T-helper 1 cell treated with Interleukin-12 subunit alpha and Interleukin-12 subunit beta and Interleukin-4 antibody, amounts not matched to agents 30 μg/mL and 1 μg/mL, for 36 hours (primary cell): ENCODE measurements around the gene VPS26A.

Source experiments
- H3K27ac Mint-ChIP-seq: one replicate; pipeline ENCODE4 v1.8.0; 2021; ENCODE audit warnings: mild to moderate bottlenecking, mixed read lengths
- H3K27me3 Mint-ChIP-seq: one replicate; pipeline ENCODE4 v1.8.0; 2021; ENCODE audit warnings: low read depth, mixed read lengths
- H3K36me3 Mint-ChIP-seq: one replicate; pipeline ENCODE4 v1.8.0; 2021; ENCODE audit warnings: low read depth, mixed read lengths
- H3K4me1 Mint-ChIP-seq: one replicate; pipeline ENCODE4 v1.8.0; 2021; ENCODE audit warnings: low read depth, mixed read lengths
- H3K4me3 Mint-ChIP-seq: one replicate; pipeline ENCODE4 v1.8.0; 2021; ENCODE audit warnings: mild to moderate bottlenecking, moderate library complexity, mixed read lengths
- H3K9me3 Mint-ChIP-seq: one replicate; pipeline ENCODE4 v1.8.0; 2021; ENCODE audit warnings: mixed read lengths

The VPS26A gene

GRCh38 chr10:69176823-69177222, 52.8 kb downstream of the VPS26A start:
- Mint-ChIP-seq H3K36me3 (peaks cover 5% of the 10 kb centered on the region), H3K27ac (no peak overlapping the region), H3K9me3 (no peaks in the 10 kb centered on the region), H3K4me1 (peaks cover 20% of the 10 kb centered on the region), H3K27me3 (no peaks in the 10 kb centered on the region), H3K4me3 (no peak overlapping the region)

GRCh38 chr10:69179089-69179742, 55.2 kb downstream of the VPS26A start:
- no peaks in the 10 kb centered on the region for H3K27me3 Mint-ChIP-seq
- H3K4me1 Mint-ChIP-seq, result peaks cover 26% of the 10 kb centered on the region
- peaks cover 6% of the 10 kb centered on the region for H3K36me3 Mint-ChIP-seq

GRCh38 chr10:69179743-69180524, 56.0 kb downstream of the VPS26A start, which contains the start of gene SUPV3L1:
Gene SUPV3L1, plus strand, starts transcription at chr10:69180234. Its CDS starts 58 bp downstream, at chr10:69180292.
- Mint-ChIP-seq H3K27me3 (no peaks in the 10 kb centered on the region), H3K9me3 (no peaks in the 10 kb centered on the region), H3K4me1 (peaks cover 28% of the 10 kb centered on the region), H3K4me3 (peak within 1 kb of the TSS; percentile 95), H3K36me3 (peaks cover 6% of the 10 kb centered on the region), H3K27ac (peak within 1 kb of the TSS; percentile 99)

More at GRCh38 chr10:69179089-69179742, 55.2 kb downstream of the VPS26A start:
- no peaks in the 10 kb centered on the region for H3K9me3 Mint-ChIP-seq
- H3K4me3 Mint-ChIP-seq, result peak overlapping the region; percentile 95
- H3K27ac Mint-ChIP-seq, result peak overlapping the region; percentile 99

- peak overlapping the region; percentile 99 for H3K27ac Mint-ChIP-seq
- peak overlapping the region; percentile 95 for H3K4me3 Mint-ChIP-seq
- H3K4me1 Mint-ChIP-seq, result peaks cover 31% of the 10 kb centered on the region
- H3K36me3 Mint-ChIP-seq, result peaks cover 6% of the 10 kb centered on the region
- no peaks in the 10 kb centered on the region for H3K27me3 Mint-ChIP-seq
- H3K9me3 Mint-ChIP-seq, result no peaks in the 10 kb centered on the region
Observed at GRCh38 chr10:69180525-69181204, 56.7 kb downstream of the VPS26A start.

- no peaks in the 10 kb centered on the region for H3K27me3 Mint-ChIP-seq
- H3K27ac Mint-ChIP-seq, result peak overlapping the region; percentile 99
- peaks cover 31% of the 10 kb centered on the region for H3K4me1 Mint-ChIP-seq
- peaks cover 10% of the 10 kb centered on the region for H3K36me3 Mint-ChIP-seq
- H3K4me3 Mint-ChIP-seq, result peak overlapping the region; percentile 95
- H3K9me3 Mint-ChIP-seq, result no peaks in the 10 kb centered on the region
Observed at GRCh38 chr10:69181433-69181832, 57.5 kb downstream of the VPS26A start.

- Mint-ChIP-seq H3K9me3 (no peaks in the 10 kb centered on the region), H3K4me3 (no peak overlapping the region), H3K4me1 (peaks cover 31% of the 10 kb centered on the region), H3K27ac (no peak overlapping the region), H3K36me3 (peaks cover 14% of the 10 kb centered on the region), H3K27me3 (no peaks in the 10 kb centered on the region)
Observed at GRCh38 chr10:69182005-69182404, 58.0 kb downstream of the VPS26A start.

GRCh38 chr10:69186524-69186923, 62.5 kb downstream of the VPS26A start:
- Mint-ChIP-seq H3K27ac (no peak overlapping the region), H3K9me3 (no peaks in the 10 kb centered on the region), H3K36me3 (peaks cover 25% of the 10 kb centered on the region), H3K27me3 (no peaks in the 10 kb centered on the region), H3K4me1 (peaks cover 13% of the 10 kb centered on the region), H3K4me3 (no peak overlapping the region)

GRCh38 chr10:69201045-69201444, 77.1 kb downstream of the VPS26A start:
- peak overlapping the region; percentile 72 for H3K27ac Mint-ChIP-seq
- H3K27me3 Mint-ChIP-seq, result no peaks in the 10 kb centered on the region
- H3K9me3 Mint-ChIP-seq, result no peaks in the 10 kb centered on the region
- H3K36me3 Mint-ChIP-seq, result peaks cover 29% of the 10 kb centered on the region
- H3K4me1 Mint-ChIP-seq, result peaks cover 40% of the 10 kb centered on the region
- H3K4me3 Mint-ChIP-seq, result no peak overlapping the region

- Mint-ChIP-seq H3K9me3 (no peaks in the 10 kb centered on the region), H3K4me3 (peak overlapping the region; percentile 77), H3K27me3 (no peaks in the 10 kb centered on the region), H3K36me3 (peaks cover 42% of the 10 kb centered on the region), H3K27ac (peak overlapping the region; percentile 72), H3K4me1 (peaks cover 50% of the 10 kb centered on the region)
Observed at GRCh38 chr10:69202332-69202731, 78.4 kb downstream of the VPS26A start.

GRCh38 chr10:69208761-69209160, 84.8 kb downstream of the VPS26A start:
- Mint-ChIP-seq H3K27me3 (no peaks in the 10 kb centered on the region), H3K4me3 (no peak overlapping the region), H3K4me1 (peaks cover 59% of the 10 kb centered on the region), H3K27ac (no peak overlapping the region), H3K9me3 (no peaks in the 10 kb centered on the region), H3K36me3 (peaks cover 48% of the 10 kb centered on the region)

GRCh38 chr10:69209787-69210484, 86.0 kb downstream of the VPS26A start:
- peaks cover 65% of the 10 kb centered on the region for H3K4me1 Mint-ChIP-seq
- H3K4me3 Mint-ChIP-seq, result no peak overlapping the region
- peaks cover 48% of the 10 kb centered on the region for H3K36me3 Mint-ChIP-seq
- H3K27ac Mint-ChIP-seq, result peak overlapping the region; percentile 28
- H3K27me3 Mint-ChIP-seq, result no peaks in the 10 kb centered on the region
- peaks cover 9% of the 10 kb centered on the region for H3K9me3 Mint-ChIP-seq

- peaks cover 69% of the 10 kb centered on the region for H3K4me1 Mint-ChIP-seq
- H3K27ac Mint-ChIP-seq, result no peak overlapping the region
- peaks cover 39% of the 10 kb centered on the region for H3K36me3 Mint-ChIP-seq
- H3K4me3 Mint-ChIP-seq, result no peak overlapping the region
- no peaks in the 10 kb centered on the region for H3K27me3 Mint-ChIP-seq
- peaks cover 14% of the 10 kb centered on the region for H3K9me3 Mint-ChIP-seq
Observed at GRCh38 chr10:69211104-69211503, 87.1 kb downstream of the VPS26A start.

GRCh38 chr10:69211524-69211923, 87.5 kb downstream of the VPS26A start:
- no peak overlapping the region for H3K27ac Mint-ChIP-seq
- peaks cover 35% of the 10 kb centered on the region for H3K36me3 Mint-ChIP-seq
- no peaks in the 10 kb centered on the region for H3K27me3 Mint-ChIP-seq
- peaks cover 69% of the 10 kb centered on the region for H3K4me1 Mint-ChIP-seq
- peaks cover 14% of the 10 kb centered on the region for H3K9me3 Mint-ChIP-seq
- no peak overlapping the region for H3K4me3 Mint-ChIP-seq
